ENCODE data around the gene DYSF. TPM values are rescaled to one million over a fixed set of nuclear protein-coding genes. Genes with fewer than 3 reads are reported as not detected.

Gene DYSF
- total RNA-seq, 2 experiments from 2014 or later: not detected

- H3K4me3 Mint-ChIP-seq: no peak overlapping the region
- no peaks in the 10 kb centered on the region for H3K9me3 Mint-ChIP-seq
- no peaks in the 10 kb centered on the region for H3K36me3 Mint-ChIP-seq
- H3K27ac Mint-ChIP-seq: no peak overlapping the region
- intact Hi-C loops (cut with micrococcal nuclease): no loop called here
- no peaks in the 10 kb centered on the region for H3K4me1 Mint-ChIP-seq (ENCODE audit: low read depth)
- ChIA-PET POLR2A (no interaction called here), CTCF (no interaction called here)
- peaks cover 1% of the 10 kb centered on the region for H3K27me3 Mint-ChIP-seq
- no peak for DNase-seq
Measured at GRCh38 chr2:71671203-71671854, 218.0 kb downstream of the DYSF start.

- Mint-ChIP-seq H3K27ac (no peak overlapping the region), H3K27me3 (peaks cover 1% of the 10 kb centered on the region), H3K36me3 (no peaks in the 10 kb centered on the region), H3K9me3 (no peaks in the 10 kb centered on the region), H3K4me1 (ENCODE audit: low read depth) (no peaks in the 10 kb centered on the region), H3K4me3 (no peak overlapping the region)
- DNase-seq: no peak
- POLR2A ChIA-PET: no interaction called here
- intact Hi-C loops (cut with micrococcal nuclease): no loop called here
- CTCF ChIA-PET: no interaction called here
Measured at GRCh38 chr2:71671895-71672825, 218.8 kb downstream of the DYSF start.

- DNase-seq: no peak
- H3K27me3 Mint-ChIP-seq: peaks cover 1% of the 10 kb centered on the region
- no peak overlapping the region for H3K27ac Mint-ChIP-seq
- no peaks in the 10 kb centered on the region for H3K4me1 Mint-ChIP-seq (ENCODE audit: low read depth)
- no peaks in the 10 kb centered on the region for H3K36me3 Mint-ChIP-seq
- ChIA-PET POLR2A (no interaction called here), CTCF (no interaction called here)
- no peaks in the 10 kb centered on the region for H3K9me3 Mint-ChIP-seq
- intact Hi-C loops (cut with micrococcal nuclease): no loop called here
- H3K4me3 Mint-ChIP-seq: no peak overlapping the region
Measured at GRCh38 chr2:71672826-71673795, 219.8 kb downstream of the DYSF start.

- Mint-ChIP-seq H3K9me3 (no peaks in the 10 kb centered on the region), H3K36me3 (no peaks in the 10 kb centered on the region), H3K27ac (no peak overlapping the region), H3K27me3 (peaks cover 1% of the 10 kb centered on the region), H3K4me1 (ENCODE audit: low read depth) (no peaks in the 10 kb centered on the region), H3K4me3 (no peak overlapping the region)
- no peak for DNase-seq
- POLR2A ChIA-PET: no interaction called here
- CTCF ChIA-PET: no interaction called here
- intact Hi-C loops (cut with micrococcal nuclease): no loop called here
Measured at GRCh38 chr2:71674158-71674851, 220.9 kb downstream of the DYSF start.

- intact Hi-C loops (cut with micrococcal nuclease): no loop called here
- no peaks in the 10 kb centered on the region for H3K36me3 Mint-ChIP-seq
- CTCF ChIA-PET: no interaction called here
Measured at GRCh38 chr2:71675296-71675695, 221.9 kb downstream of the DYSF start.

GRCh38 chr2:71678874-71679273 is 225.5 kb downstream of the DYSF start:
- H3K4me3 Mint-ChIP-seq: no peak overlapping the region
- H3K4me1 Mint-ChIP-seq (ENCODE audit: low read depth): no peaks in the 10 kb centered on the region
- CTCF ChIA-PET: no interaction called here
- intact Hi-C loops (cut with micrococcal nuclease): no loop called here
- H3K27me3 Mint-ChIP-seq: no peaks in the 10 kb centered on the region
- no peak overlapping the region for H3K27ac Mint-ChIP-seq
- POLR2A ChIA-PET: no interaction called here
- no peaks in the 10 kb centered on the region for H3K36me3 Mint-ChIP-seq
- no peak for DNase-seq
- no peaks in the 10 kb centered on the region for H3K9me3 Mint-ChIP-seq

More at GRCh38 chr2:71675296-71675695, 221.9 kb downstream of the DYSF start:
- H3K4me3 Mint-ChIP-seq: no peak overlapping the region
- no peak overlapping the region for H3K27ac Mint-ChIP-seq
- no peaks in the 10 kb centered on the region for H3K4me1 Mint-ChIP-seq (ENCODE audit: low read depth)
- no peaks in the 10 kb centered on the region for H3K9me3 Mint-ChIP-seq
- H3K27me3 Mint-ChIP-seq: peaks cover under 1% of the 10 kb centered on the region
- no peak for DNase-seq
- POLR2A ChIA-PET: no interaction called here

- H3K4me3 Mint-ChIP-seq: no peak overlapping the region
- DNase-seq: no peak
- intact Hi-C loops (cut with micrococcal nuclease): no loop called here
- POLR2A ChIA-PET: no interaction called here
- H3K27me3 Mint-ChIP-seq: no peaks in the 10 kb centered on the region
- no peak overlapping the region for H3K27ac Mint-ChIP-seq
- no peaks in the 10 kb centered on the region for H3K4me1 Mint-ChIP-seq (ENCODE audit: low read depth)
- CTCF ChIA-PET: no interaction called here
- H3K9me3 Mint-ChIP-seq: no peaks in the 10 kb centered on the region
- no peaks in the 10 kb centered on the region for H3K36me3 Mint-ChIP-seq
Measured at GRCh38 chr2:71679491-71679890, 226.1 kb downstream of the DYSF start.

- H3K36me3 Mint-ChIP-seq: no peaks in the 10 kb centered on the region
- no peak overlapping the region for H3K27ac Mint-ChIP-seq
- H3K27me3 Mint-ChIP-seq: no peaks in the 10 kb centered on the region
- H3K4me1 Mint-ChIP-seq (ENCODE audit: low read depth): no peaks in the 10 kb centered on the region
- H3K4me3 Mint-ChIP-seq: no peak overlapping the region
- ChIA-PET POLR2A (no interaction called here), CTCF (no interaction called here)
- H3K9me3 Mint-ChIP-seq: no peaks in the 10 kb centered on the region
- intact Hi-C loops (cut with micrococcal nuclease): no loop called here
- no peak for DNase-seq
Measured at GRCh38 chr2:71680925-71681324, 227.6 kb downstream of the DYSF start.

GRCh38 chr2:71681626-71682025 is 228.3 kb downstream of the DYSF start:
- no peak for DNase-seq
- POLR2A ChIA-PET: no interaction called here
- Mint-ChIP-seq H3K27ac (no peak overlapping the region), H3K27me3 (no peaks in the 10 kb centered on the region), H3K4me1 (ENCODE audit: low read depth) (no peaks in the 10 kb centered on the region), H3K9me3 (no peaks in the 10 kb centered on the region), H3K4me3 (no peak overlapping the region), H3K36me3 (no peaks in the 10 kb centered on the region)
- CTCF ChIA-PET: no interaction called here
- intact Hi-C loops (cut with micrococcal nuclease): no loop called here

GRCh38 chr2:71682341-71682740 is 229.0 kb downstream of the DYSF start:
- Mint-ChIP-seq H3K27ac (no peak overlapping the region), H3K27me3 (no peaks in the 10 kb centered on the region), H3K36me3 (no peaks in the 10 kb centered on the region), H3K4me3 (no peak overlapping the region), H3K4me1 (ENCODE audit: low read depth) (no peaks in the 10 kb centered on the region), H3K9me3 (no peaks in the 10 kb centered on the region)
- DNase-seq: no peak
- intact Hi-C loops (cut with micrococcal nuclease): no loop called here
- CTCF ChIA-PET: no interaction called here
- POLR2A ChIA-PET: no interaction called here

GRCh38 chr2:71683070-71683469 is 229.7 kb downstream of the DYSF start:
- Mint-ChIP-seq H3K9me3 (no peaks in the 10 kb centered on the region), H3K36me3 (no peaks in the 10 kb centered on the region), H3K4me1 (ENCODE audit: low read depth) (no peaks in the 10 kb centered on the region), H3K27me3 (no peaks in the 10 kb centered on the region), H3K4me3 (no peak overlapping the region), H3K27ac (no peak overlapping the region)
- no peak for DNase-seq
- CTCF ChIA-PET: no interaction called here
- intact Hi-C loops (cut with micrococcal nuclease): no loop called here
- POLR2A ChIA-PET: no interaction called here

GRCh38 chr2:71683666-71684065 is 230.3 kb downstream of the DYSF start:
- DNase-seq: no peak
- no peaks in the 10 kb centered on the region for H3K9me3 Mint-ChIP-seq
- CTCF ChIA-PET: no interaction called here
- H3K4me1 Mint-ChIP-seq (ENCODE audit: low read depth): no peaks in the 10 kb centered on the region
- intact Hi-C loops (cut with micrococcal nuclease): no loop called here
- H3K36me3 Mint-ChIP-seq: no peaks in the 10 kb centered on the region
- H3K27me3 Mint-ChIP-seq: no peaks in the 10 kb centered on the region
- no peak overlapping the region for H3K27ac Mint-ChIP-seq
- POLR2A ChIA-PET: no interaction called here
- no peak overlapping the region for H3K4me3 Mint-ChIP-seq
